Measurements from ENCODE around the gene ECE1. TPM values are rescaled to one million over a fixed set of nuclear protein-coding genes. Genes with fewer than 3 reads are reported as not detected.

Gene ECE1
- total and polyA plus RNA-seq, 3 donors from 2014 or later, result 66.1 to 101 (median 96.4) TPM

DNA sequence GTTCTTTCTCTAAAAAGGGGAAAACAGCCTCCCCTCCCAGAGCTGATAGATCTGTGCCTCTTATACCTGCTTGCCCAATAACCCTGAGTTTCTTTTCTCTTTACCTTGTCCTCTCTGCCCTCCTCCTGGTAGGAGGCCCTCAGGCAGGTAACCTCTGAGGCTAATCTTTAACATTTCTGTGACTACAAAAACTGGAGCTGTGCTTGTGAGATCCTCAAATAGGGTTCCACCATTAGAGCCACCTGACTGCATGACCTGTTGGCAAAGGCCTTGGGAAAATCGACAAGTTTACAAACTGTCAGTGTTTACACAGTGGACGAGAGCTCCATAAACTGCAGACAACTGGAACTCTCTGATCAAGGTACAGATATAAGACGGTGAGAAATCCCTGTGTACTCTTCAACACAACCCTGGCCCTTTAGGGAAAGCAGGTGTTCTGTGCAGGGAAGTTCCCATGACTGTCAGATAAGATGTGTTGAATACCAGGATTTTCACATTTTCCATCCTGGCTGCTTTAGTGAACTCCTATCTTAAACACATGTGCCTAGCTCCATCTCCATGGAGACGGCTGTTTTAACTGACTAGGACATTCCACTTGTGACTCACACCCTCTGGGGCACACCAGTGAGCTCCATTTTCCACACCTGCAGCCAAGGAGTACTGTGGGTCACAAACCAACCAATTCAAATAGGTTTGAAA, 38.3 kb downstream of the ECE1 start:
- no peak for DNase-seq
- Histone ChIP-seq H3K4me1 (peaks cover 9% of the 10 kb centered on the region), H3K27me3 (no peaks in the 10 kb centered on the region), H3K4me3 (no peak overlapping the region), H3K27ac (no peak overlapping the region), H3K9me3 (no peaks in the 10 kb centered on the region), H3K36me3 (ENCODE audit: low read depth, missing control alignments) (no peaks in the 10 kb centered on the region)
- TF ChIP-seq POLR2A (IDR thresholded peaks at IDR 0.05), result no peak
- TF ChIP-seq, protein P1, sequence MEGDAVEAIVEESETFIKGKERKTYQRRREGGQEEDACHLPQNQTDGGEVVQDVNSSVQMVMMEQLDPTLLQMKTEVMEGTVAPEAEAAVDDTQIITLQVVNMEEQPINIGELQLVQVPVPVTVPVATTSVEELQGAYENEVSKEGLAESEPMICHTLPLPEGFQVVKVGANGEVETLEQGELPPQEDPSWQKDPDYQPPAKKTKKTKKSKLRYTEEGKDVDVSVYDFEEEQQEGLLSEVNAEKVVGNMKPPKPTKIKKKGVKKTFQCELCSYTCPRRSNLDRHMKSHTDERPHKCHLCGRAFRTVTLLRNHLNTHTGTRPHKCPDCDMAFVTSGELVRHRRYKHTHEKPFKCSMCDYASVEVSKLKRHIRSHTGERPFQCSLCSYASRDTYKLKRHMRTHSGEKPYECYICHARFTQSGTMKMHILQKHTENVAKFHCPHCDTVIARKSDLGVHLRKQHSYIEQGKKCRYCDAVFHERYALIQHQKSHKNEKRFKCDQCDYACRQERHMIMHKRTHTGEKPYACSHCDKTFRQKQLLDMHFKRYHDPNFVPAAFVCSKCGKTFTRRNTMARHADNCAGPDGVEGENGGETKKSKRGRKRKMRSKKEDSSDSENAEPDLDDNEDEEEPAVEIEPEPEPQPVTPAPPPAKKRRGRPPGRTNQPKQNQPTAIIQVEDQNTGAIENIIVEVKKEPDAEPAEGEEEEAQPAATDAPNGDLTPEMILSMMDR (IDR thresholded peaks at IDR 0.05), result no peak
- intact Hi-C loops (cut with DNase I; ENCODE audit: low total_unique reads), result no loop called here
- 53 to 65% methylated on average over 4 of the region's 4 CpGs for WGBS, 2 donors

GRCh38 chr1:21249940-21250493, 40.2 kb downstream of the ECE1 start:
- intact Hi-C loops (cut with DNase I; ENCODE audit: low total_unique reads), result no loop called here
- Histone ChIP-seq H3K27ac (no peak overlapping the region), H3K4me1 (peaks cover 8% of the 10 kb centered on the region), H3K9me3 (no peaks in the 10 kb centered on the region), H3K4me3 (no peak overlapping the region), H3K36me3 (ENCODE audit: low read depth, missing control alignments) (no peaks in the 10 kb centered on the region), H3K27me3 (no peaks in the 10 kb centered on the region)
- TF ChIP-seq, protein P1 (IDR thresholded peaks at IDR 0.05), result no peak
- no peak for TF ChIP-seq POLR2A (IDR thresholded peaks at IDR 0.05)
- 92 to 94% methylated on average over 9 of the region's 9 CpGs for WGBS, 2 donors
- DNase-seq, result no peak

DNA sequence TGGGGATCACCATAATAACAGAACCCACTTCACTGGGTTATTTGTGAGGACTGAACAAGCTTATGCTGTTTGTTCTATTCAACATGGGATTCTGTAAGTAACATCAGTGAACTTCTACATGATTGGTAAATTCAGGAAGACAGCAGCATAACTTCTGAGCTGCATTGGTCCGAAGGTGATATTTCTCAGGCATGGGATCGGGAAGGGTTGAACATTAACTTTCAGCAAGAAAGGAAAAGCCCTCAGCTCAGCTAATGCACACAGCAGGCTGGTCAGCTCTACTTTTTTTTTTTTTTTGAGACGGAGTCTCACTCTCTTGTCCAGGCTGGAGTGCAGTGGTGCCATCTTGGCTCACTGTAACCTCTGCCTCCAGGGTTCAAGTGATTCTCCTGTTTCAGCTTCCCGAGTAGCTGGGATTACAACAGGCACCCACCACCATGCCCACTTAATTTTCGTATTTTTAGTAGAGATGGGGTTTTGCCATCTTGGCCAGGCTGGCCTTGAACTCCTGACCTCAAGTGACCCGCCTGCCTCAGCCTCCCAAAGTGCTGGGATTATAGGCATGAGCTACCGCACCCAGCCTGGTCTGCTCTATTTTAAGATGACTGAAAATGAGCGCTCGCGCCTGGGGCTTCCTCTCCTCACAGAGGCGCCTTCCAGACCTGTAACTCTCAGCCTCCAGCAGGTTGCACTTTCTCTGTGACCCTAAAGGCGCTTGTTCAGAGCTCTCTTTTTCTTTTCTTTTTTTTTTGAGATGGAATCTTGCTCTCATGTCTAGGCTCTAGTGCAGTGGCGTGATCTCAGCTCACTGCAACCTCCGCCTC, 42.2 kb downstream of the ECE1 start:
- DNase-seq, result no peak
- Histone ChIP-seq H3K4me3 (no peak overlapping the region), H3K36me3 (ENCODE audit: low read depth, missing control alignments) (no peaks in the 10 kb centered on the region), H3K4me1 (no peaks in the 10 kb centered on the region), H3K27me3 (no peaks in the 10 kb centered on the region), H3K27ac (no peak overlapping the region), H3K9me3 (no peaks in the 10 kb centered on the region)
- TF ChIP-seq, protein P1 (IDR thresholded peaks at IDR 0.05), result no peak
- TF ChIP-seq POLR2A (IDR thresholded peaks at IDR 0.05), result no peak
- intact Hi-C loops (cut with DNase I; ENCODE audit: low total_unique reads), result no loop called here
- WGBS, 2 donors, result 89 to 92% methylated on average over 14 of the region's 14 CpGs

DNA sequence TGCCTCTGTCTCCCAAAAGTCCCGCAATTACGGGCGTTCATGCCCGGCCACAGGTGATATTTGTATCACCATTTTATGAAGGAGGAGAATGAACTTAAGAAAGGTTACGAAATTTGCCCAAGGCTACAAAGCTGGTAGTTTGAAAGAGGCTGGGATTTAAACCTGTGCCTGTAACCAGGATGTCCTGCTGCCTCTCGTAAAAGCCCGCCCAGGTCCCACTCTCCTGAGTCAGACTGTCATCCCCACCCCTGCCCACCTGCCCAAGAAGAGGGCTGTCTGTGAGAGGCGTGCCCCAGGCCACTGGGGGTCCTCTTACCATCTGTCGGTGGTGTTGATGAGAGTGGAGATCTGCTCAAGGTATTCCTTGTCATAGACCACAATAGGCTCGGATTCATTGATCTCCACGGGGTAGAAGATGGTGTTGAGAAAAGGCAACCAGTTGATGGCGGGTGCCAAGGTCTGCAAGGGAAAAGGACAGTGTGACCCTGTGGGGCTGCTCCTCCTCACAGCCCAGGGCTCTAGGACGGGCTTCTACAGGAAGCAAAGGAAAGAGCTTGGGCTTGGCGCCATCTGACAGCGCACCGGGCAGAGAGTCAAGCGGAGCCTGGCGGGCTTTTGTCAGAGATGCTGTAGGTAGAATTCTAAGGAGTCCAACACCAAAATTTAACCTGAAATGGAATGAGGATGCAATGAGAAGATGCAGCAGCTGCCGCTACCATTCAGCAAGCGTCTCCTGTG, 43.2 kb downstream of the ECE1 start:
- Histone ChIP-seq H3K27ac (no peak overlapping the region), H3K4me1 (no peaks in the 10 kb centered on the region), H3K36me3 (ENCODE audit: low read depth, missing control alignments) (no peaks in the 10 kb centered on the region), H3K9me3 (no peaks in the 10 kb centered on the region), H3K4me3 (no peak overlapping the region), H3K27me3 (no peaks in the 10 kb centered on the region)
- TF ChIP-seq, protein P1 (IDR thresholded peaks at IDR 0.05), result no peak
- TF ChIP-seq POLR2A (IDR thresholded peaks at IDR 0.05), result no peak
- intact Hi-C loops (cut with DNase I; ENCODE audit: low total_unique reads), result no loop called here
- 83 to 87% methylated on average over 19 to 20 of the region's 20 CpGs for WGBS, 2 donors
- DNase-seq, result no peak
